B cell (primary cell): ENCODE results near the gene DNHD1. TPM values are rescaled to one million over a fixed set of nuclear protein-coding genes. Genes with fewer than 3 reads are reported as not detected.

Experiments used
- ATAC-seq: fragments of 200-7000 bp; cut with Tn5 transposase; one replicate; pipeline ENCODE4 v1.10.0; 2021; ENCODE audit warnings: low read depth, mild to moderate bottlenecking, moderate number of reproducible peaks, moderate library complexity
- CTCF ChIA-PET: fragments of 350-600 bp; sonication (Branson Sonifier 250); formaldehyde crosslinking; loops from one replicate; lab custom pipeline; 2021; ENCODE audit warnings: antibody characterized with exemption, inconsistent platforms; lab: Charles Lee
- POLR2A ChIA-PET: fragments of 350-600 bp; sonication (Branson Sonifier 250); formaldehyde crosslinking; loops from one replicate; lab custom pipeline; 2021; ENCODE audit warnings: antibody characterized with exemption; lab: Charles Lee
- DNase-seq: peaks from one replicate; pipeline ENCODE4 v3.0.0; 2013
- H2AFZ ChIP-seq: 2 replicates; pipeline ENCODE4 v1.6.1; 2012; ENCODE audit warnings: mild to moderate bottlenecking, low read depth, low read length; ENCODE audit not compliant: insufficient read depth, poor library complexity, severe bottlenecking
- H3K27ac ChIP-seq, 2 donors: 1 replicate in 1 of 2; 2 replicates in 1 of 2; pipeline ENCODE4 v1.5.1; 2012 to 2013; ENCODE audit warnings: low read length in 2 of 2, mild to moderate bottlenecking in 2 of 2, moderate library complexity in 1 of 2
- H3K27me3 ChIP-seq, 4 experiments: fragments of 200-600 bp in 1 of 4; sonication (generic) in 1 of 4; replicated peaks in 1 of 4; 1 replicate in 2 of 4; 2 replicates in 2 of 4; pipeline versions ENCODE4 v1.6.1 to v1.7.0; 2013 to 2016; ENCODE audit warnings: low read length in 3 of 4, mild to moderate bottlenecking in 2 of 4, mixed read lengths in 1 of 4, moderate library complexity in 1 of 4; ENCODE audit not compliant: insufficient read depth in 4 of 4, control insufficient read depth in 3 of 4; ENCODE audit errors: control extremely low read depth in 1 of 4
- H3K36me3 ChIP-seq, 2 experiments: replicated peaks in 1 of 2; 1 replicate in 1 of 2; 2 replicates in 1 of 2; pipeline versions ENCODE4 v1.6.1 to v1.7.1; 2013; ENCODE audit warnings: low read length in 1 of 2; ENCODE audit not compliant: insufficient read depth in 2 of 2, control insufficient read depth in 1 of 2; ENCODE audit errors: control extremely low read depth in 1 of 2, extremely low read depth in 1 of 2
- H3K4me1 ChIP-seq, 2 donors: fragments of 200-600 bp in 1 of 2; sonication (generic) in 1 of 2; 1 replicate in 1 of 2; 2 replicates in 1 of 2; pipeline versions ENCODE4 v1.5.1 to v1.6.1; 2013 to 2017; ENCODE audit warnings: low read length in 2 of 2; ENCODE audit not compliant: control insufficient read depth in 2 of 2, insufficient read depth in 2 of 2
- H3K4me2 ChIP-seq: replicated peaks from 2 replicates; pipeline ENCODE3; 2012; ENCODE audit warnings: mild to moderate bottlenecking, low read depth, low read length; ENCODE audit not compliant: poor library complexity, severe bottlenecking
- H3K4me3 ChIP-seq, 5 experiments: fragments of 200-600 bp in 1 of 5; sonication (generic) in 1 of 5; 1 replicate in 3 of 5; 2 replicates in 2 of 5; pipeline versions ENCODE4 v1.5.1 to v1.7.0; 2011 to 2016; ENCODE audit warnings: low read length in 4 of 5, mild to moderate bottlenecking in 4 of 5, low read depth in 2 of 5, control low read depth in 1 of 5, moderate library complexity in 1 of 5; ENCODE audit not compliant: insufficient read depth in 1 of 5; ENCODE audit errors: control extremely low read depth in 1 of 5, extremely low read depth in 1 of 5
- H3K79me2 ChIP-seq: fragments of 200-600 bp; sonication (generic); one replicate; pipeline ENCODE4 v1.6.0; 2016; ENCODE audit warnings: low read length; ENCODE audit not compliant: control insufficient read depth, insufficient read depth
- H3K9ac ChIP-seq: fragments of 200-600 bp; sonication (generic); 2 replicates; pipeline ENCODE4 v1.6.1; 2017; ENCODE audit warnings: mild to moderate bottlenecking, low read length, moderate library complexity
- H3K9me3 ChIP-seq, 3 donors: one replicate each; pipeline versions ENCODE4 v1.6.1 to v1.7.1; 2013; ENCODE audit warnings: low read length in 2 of 3; ENCODE audit not compliant: control insufficient read depth in 2 of 3, insufficient read depth in 1 of 3; ENCODE audit errors: control extremely low read depth in 1 of 3
- H4K20me1 ChIP-seq: 2 replicates; pipeline ENCODE4 v1.6.0; 2012; ENCODE audit warnings: mild to moderate bottlenecking, low read length; ENCODE audit not compliant: insufficient read depth, control insufficient read depth, poor library complexity, severe bottlenecking
- H3K27ac Mint-ChIP-seq: one replicate; pipeline ENCODE4 v1.8.0; 2021; ENCODE audit warnings: mixed read lengths
- H3K27me3 Mint-ChIP-seq: one replicate; pipeline ENCODE4 v1.8.0; 2021; ENCODE audit warnings: mixed read lengths
- H3K4me1 Mint-ChIP-seq: one replicate; pipeline ENCODE4 v1.8.0; 2021; ENCODE audit warnings: mixed read lengths
- H3K4me3 Mint-ChIP-seq: one replicate; pipeline ENCODE4 v1.8.0; 2021; ENCODE audit warnings: mixed read lengths
- H3K9me3 Mint-ChIP-seq: one replicate; pipeline ENCODE4 v1.8.0; 2022; ENCODE audit warnings: mixed read lengths; ENCODE audit not compliant: insufficient read depth
- EZH2 ChIP-seq: IDR thresholded peaks from 2 replicates; pipeline ENCODE4 v1.6.1; 2012; ENCODE audit warnings: borderline replicate concordance, low read depth, mild to moderate bottlenecking, moderate library complexity, low read length; ENCODE audit not compliant: insufficient read depth, poor library complexity, severe bottlenecking
- WGBS: methylation state at CpG from one replicate; pipeline ENCODE4 v1.1.5; 2013; ENCODE audit warnings: missing lambda C conversion rate; ENCODE audit not compliant: insufficient coverage; 5-methylcytosine and 5-hydroxymethylcytosine counted together
- intact Hi-C: fragments of 100-400 bp; cut with micrococcal nuclease; formaldehyde crosslinking; loops from one replicate; pipeline ENCODE4 v1.10.0; 2022
- polyA plus RNA-seq: library from polyadenylated mRNA; depleted of rRNA; stranded (reverse); fragments of >200 nt; gene quantifications from 2 replicates; pipeline ENCODE4 v1.2.3, GENCODE V29; 2012
- total RNA-seq, 2 donors: library from RNA; stranded (reverse); fragments of 120-200 nt in 1 of 2; gene quantifications; 1 replicate in 1 of 2; 2 replicates in 1 of 2; pipeline versions ENCODE4 v1.2.3 to v1.2.4, GENCODE V29; 2013 to 2022
- TF ChIP-seq, protein P1 (sequence below): fragments of 200-600 bp; IDR thresholded peaks from one replicate; pipeline ENCODE4 v1.8.0; 2022; ENCODE audit warnings: antibody characterized with exemption, mild to moderate bottlenecking

DNHD1 gene
- total and polyA plus RNA-seq, 2 donors (not counting 1 experiment from before 2014, with no cell fraction given) = 53.9 to 58.2 TPM

DNA sequence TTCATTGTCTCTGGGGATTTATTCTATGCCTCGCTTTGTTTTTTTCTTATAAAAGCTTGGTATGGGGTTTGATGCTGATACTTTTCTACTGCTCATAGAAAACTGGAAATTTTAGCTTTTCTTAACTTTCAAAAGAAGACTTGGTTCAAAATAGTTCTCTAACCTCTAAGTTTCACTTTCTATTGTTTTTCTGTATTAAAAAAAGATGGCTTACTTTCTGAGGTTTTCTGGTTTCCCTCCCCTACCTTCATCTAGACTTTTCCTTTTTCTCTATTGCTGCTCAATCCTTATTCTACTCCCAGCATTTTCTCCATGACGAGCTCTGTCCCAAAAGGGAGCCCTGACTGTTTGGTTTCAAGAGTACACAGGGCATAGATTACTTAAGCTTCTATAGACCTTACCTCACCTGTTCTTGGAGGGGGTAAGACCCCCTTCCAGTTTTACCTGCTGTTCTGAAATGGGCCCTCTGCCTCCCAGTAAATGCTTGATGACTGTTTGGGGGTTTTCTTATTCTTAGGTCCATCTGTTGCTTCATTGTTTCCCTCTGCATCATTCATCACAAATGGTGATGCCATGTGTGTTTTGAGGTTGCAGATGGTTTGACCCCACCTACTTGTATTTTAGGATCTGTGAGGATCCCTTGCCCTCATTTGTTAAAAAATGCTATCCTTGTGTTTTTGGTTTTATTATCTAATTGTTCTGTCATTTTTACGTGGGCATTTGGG is 29.5 kb downstream of the DNHD1 start:
- WGBS = 80% methylated on average over 1 of the region's 3 CpGs
- peak overlapping the region; percentile 32 for H2AFZ ChIP-seq
- no peaks in the 10 kb centered on the region for H4K20me1 ChIP-seq
- H3K27me3 ChIP-seq = no peaks in the 10 kb centered on the region
- peaks cover 0 to 2% of the 10 kb centered on the region in 2 experiments for H3K36me3 ChIP-seq
- H3K9ac ChIP-seq = peak overlapping the region; percentile 15
- H3K9me3 ChIP-seq = no peaks in the 10 kb centered on the region
- Mint-ChIP-seq H3K27me3 (no peaks in the 10 kb centered on the region), H3K4me3 (no peak overlapping the region), H3K9me3 (no peaks in the 10 kb centered on the region), H3K4me1 (peaks cover 7% of the 10 kb centered on the region), H3K27ac (peak overlapping the region; percentile 17)
- intact Hi-C loops = no loop called here
- CTCF ChIA-PET = interaction anchor here (1.2 to 1.7 kb wide), 2 partner anchors 22 to 180 kb away, joined by 4 to 8 read pairs; no protein-coding TSS in a partner anchor
- peak overlapping the region; percentile 30 for H3K4me2 ChIP-seq
- TF ChIP-seq EZH2 = no peak
- TF ChIP-seq, protein P1, sequence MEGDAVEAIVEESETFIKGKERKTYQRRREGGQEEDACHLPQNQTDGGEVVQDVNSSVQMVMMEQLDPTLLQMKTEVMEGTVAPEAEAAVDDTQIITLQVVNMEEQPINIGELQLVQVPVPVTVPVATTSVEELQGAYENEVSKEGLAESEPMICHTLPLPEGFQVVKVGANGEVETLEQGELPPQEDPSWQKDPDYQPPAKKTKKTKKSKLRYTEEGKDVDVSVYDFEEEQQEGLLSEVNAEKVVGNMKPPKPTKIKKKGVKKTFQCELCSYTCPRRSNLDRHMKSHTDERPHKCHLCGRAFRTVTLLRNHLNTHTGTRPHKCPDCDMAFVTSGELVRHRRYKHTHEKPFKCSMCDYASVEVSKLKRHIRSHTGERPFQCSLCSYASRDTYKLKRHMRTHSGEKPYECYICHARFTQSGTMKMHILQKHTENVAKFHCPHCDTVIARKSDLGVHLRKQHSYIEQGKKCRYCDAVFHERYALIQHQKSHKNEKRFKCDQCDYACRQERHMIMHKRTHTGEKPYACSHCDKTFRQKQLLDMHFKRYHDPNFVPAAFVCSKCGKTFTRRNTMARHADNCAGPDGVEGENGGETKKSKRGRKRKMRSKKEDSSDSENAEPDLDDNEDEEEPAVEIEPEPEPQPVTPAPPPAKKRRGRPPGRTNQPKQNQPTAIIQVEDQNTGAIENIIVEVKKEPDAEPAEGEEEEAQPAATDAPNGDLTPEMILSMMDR = no peak
- DNase-seq (no peak), ATAC-seq (no peak)
- POLR2A ChIA-PET = no interaction called here
- peak overlapping the region in 1 of 2 donors; percentile 32 for H3K27ac ChIP-seq
- no peak overlapping the region for H3K4me3 ChIP-seq
- H3K79me2 ChIP-seq = no peaks in the 10 kb centered on the region
- peaks cover 4 to 9% of the 10 kb centered on the region in 2 donors for H3K4me1 ChIP-seq

DNA sequence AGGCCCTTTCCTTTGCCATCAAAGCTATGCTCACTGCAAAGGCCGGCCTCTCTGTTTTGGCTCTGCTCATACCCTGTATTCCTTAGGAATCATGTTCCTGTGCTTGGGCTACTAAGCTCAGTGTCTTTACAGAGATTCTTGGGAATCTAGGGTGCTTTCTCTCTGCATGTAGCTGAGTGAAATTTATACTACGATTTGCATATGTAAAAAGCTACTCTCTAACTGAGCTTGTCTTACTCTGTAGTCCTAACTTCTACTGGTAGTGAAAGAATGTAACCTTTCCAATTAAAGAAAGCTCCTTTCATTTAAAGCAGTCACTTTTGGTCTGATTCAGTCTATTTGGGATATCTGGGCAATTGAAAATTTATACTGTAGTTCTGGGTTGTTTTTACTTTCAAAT is 32.2 kb downstream of the DNHD1 start:
- DNase-seq (no peak), ATAC-seq (no peak)
- no peaks in the 10 kb centered on the region for H3K27me3 Mint-ChIP-seq
- no peaks in the 10 kb centered on the region for H3K9me3 ChIP-seq
- no peak overlapping the region for H3K27ac ChIP-seq
- no peak overlapping the region for H3K4me3 ChIP-seq
- intact Hi-C loops = no loop called here
- 100% methylated on average over 1 of the region's 2 CpGs for WGBS
- CTCF ChIA-PET = interaction anchor here (0.9 to 5.7 kb wide), 8 partner anchors 10 to 175 kb away, joined by 3 to 104 read pairs (median 5); partner anchors contain the start of genes MRPL17 and TPP1
- TF ChIP-seq, protein P1 = no peak
- TF ChIP-seq EZH2 = no peak
- peaks cover 7% of the 10 kb centered on the region for H3K4me1 Mint-ChIP-seq
- peaks cover 4 to 9% of the 10 kb centered on the region in 2 donors for H3K4me1 ChIP-seq
- H4K20me1 ChIP-seq = no peaks in the 10 kb centered on the region
- no peak overlapping the region for H3K4me2 ChIP-seq
- H3K9me3 Mint-ChIP-seq = no peaks in the 10 kb centered on the region
- no peaks in the 10 kb centered on the region for H3K79me2 ChIP-seq
- H3K27ac Mint-ChIP-seq = no peak overlapping the region
- H2AFZ ChIP-seq = no peak overlapping the region
- H3K9ac ChIP-seq = no peak overlapping the region
- H3K4me3 Mint-ChIP-seq = no peak overlapping the region
- H3K36me3 ChIP-seq = peaks cover 0 to 7% of the 10 kb centered on the region in 2 experiments
- POLR2A ChIA-PET = no interaction called here
- H3K27me3 ChIP-seq = no peaks in the 10 kb centered on the region
